NCI-H510A (cell line): ENCODE data around the gene MMP15.

ENCODE experiments used
- DNase-seq: peaks from one replicate; lab custom pipeline; 2025; lab: John Stamatoyannopoulos, UW

The MMP15 gene

GRCh38 chr16:58035356-58036170 lies 10.0 kb downstream of the MMP15 start:
- no peak for DNase-seq

DNA sequence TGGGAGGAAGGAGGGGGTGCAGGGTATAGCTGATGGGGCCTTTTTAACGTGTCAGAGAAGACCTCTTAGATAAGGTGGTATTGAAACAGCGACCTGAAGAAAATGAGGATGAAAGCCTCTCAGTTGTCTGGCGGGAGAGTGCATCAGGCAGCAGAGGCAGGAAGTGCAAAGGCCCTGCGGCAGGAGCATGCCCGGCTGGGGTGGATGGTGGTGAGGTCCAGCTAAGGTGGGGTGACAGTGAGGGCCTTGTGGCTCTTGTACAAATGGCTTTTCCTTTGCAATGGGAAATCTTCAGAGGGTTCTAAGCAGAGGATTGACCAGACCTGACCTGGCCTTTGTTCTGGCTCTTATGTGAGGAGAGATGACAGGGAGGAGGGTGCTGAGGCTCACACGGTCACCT lies 11.4 kb downstream of the MMP15 start:
- no peak for DNase-seq

DNA sequence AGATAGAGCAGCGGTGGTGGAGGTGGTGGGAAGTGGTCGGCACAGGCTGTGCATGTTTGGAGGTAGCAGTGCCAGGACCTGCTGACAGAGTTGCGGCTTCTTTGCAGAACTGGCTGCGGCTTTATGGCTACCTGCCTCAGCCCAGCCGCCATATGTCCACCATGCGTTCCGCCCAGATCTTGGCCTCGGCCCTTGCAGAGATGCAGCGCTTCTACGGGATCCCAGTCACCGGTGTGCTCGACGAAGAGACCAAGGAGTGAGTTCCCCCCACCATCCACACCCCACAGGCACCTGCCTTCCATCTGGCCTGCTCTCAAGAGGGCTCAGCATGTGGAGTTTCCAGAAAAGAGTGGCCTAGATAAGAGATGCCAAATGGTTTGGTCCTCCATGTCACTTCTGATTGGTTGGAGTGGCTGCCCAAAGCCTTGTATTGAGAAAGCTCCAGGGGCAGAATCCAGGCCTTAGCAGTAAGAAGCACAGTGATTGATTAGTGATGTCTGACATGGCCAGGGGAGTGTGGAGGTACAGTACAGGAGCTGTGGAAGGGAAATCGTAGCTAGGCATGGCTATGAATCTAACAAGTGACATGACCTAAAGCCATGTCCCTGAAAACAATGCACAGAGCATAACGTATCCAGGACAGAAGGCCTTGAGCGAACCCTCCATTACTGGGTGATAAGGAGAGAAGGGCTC lies 12.0 kb downstream of the MMP15 start:
- DNase-seq, result no peak

- no peak for DNase-seq
Observed at GRCh38 chr16:58038219-58038641, 12.7 kb downstream of the MMP15 start.

GRCh38 chr16:58039829-58040495 lies 14.4 kb downstream of the MMP15 start:
- no peak for DNase-seq

- DNase-seq, result no peak
Observed at GRCh38 chr16:58040496-58040846, 14.9 kb downstream of the MMP15 start.

DNA sequence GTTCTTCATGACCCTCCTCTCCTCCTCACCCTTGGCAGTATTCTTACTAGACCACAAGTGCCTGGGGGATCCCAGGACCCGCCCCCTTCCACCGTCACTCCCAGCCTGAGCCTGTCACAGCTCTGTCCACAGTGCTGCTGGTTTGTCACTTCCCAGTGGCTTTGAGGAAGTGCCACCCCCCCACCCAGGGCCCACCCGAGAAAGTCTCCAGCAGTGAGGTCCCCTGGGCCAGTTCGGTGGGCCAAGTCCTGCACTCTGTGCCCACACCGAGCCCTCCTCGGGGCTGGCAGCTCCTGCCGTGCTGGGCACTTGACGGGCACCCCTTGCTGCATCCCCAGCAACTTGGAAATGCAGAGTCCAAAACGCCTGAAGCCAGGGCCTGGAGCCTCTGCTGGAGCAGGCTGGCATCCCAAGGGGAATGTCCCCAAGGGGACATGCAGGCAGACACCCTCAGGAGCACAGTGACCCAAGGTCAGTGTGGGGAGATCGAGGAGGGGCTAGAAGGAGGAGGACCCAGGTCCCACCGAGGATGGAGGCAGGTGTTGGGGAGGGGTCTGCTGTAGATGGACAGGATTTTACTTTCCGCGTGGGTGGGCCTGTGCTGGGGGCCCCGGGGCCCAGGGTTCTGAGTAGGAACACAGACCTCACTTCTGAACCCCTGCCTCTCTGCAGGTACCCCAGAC lies 15.5 kb downstream of the MMP15 start:
- no peak for DNase-seq

DNA sequence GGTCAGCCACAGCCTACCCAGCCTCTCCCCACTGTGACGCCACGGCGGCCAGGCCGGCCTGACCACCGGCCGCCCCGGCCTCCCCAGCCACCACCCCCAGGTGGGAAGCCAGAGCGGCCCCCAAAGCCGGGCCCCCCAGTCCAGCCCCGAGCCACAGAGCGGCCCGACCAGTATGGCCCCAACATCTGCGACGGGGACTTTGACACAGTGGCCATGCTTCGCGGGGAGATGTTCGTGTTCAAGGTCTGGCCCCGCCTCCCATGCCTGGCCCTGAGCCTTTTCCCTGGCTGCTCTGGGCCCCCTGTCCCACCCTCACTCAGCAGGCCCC lies 16.0 kb downstream of the MMP15 start:
- DNase-seq, result no peak

DNA sequence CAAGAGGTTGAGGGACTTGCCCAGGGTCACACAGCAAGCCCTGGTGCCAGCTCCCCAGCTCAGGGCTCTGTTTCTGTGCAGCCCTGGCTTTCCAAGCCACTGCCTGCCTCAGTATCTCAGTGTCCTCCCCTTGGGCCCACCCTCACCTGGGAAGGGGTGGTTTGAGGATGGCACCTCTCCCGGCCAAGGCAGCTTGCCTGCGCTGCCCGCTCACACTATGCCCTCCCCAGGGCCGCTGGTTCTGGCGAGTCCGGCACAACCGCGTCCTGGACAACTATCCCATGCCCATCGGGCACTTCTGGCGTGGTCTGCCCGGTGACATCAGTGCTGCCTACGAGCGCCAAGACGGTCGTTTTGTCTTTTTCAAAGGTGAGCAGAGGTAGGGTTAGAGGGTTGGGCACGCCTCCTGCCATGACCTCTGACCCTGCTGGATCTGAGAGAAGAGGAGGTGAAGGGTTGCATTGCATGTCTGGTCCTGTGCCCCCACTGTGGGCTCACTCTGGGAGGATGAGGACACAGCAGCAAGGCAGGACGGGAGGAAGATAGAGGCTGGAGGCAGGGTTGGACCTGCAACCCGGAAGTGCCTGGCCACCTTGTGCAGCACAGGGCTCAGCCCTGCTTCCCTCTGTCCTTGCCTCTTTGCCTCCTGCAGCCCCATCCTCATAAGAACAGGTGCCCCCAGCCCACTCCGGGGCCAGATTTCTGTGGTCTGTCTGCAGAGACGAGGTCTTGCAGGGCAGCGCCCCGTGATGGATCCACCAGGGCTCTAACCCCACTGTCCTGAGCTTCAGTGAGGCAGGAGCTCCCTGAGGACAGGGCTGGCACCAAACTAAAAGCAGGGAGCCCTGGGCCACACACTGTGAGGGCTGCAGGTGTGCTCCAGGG lies 16.7 kb downstream of the MMP15 start:
- DNase-seq, result no peak

- no peak for DNase-seq
Observed at GRCh38 chr16:58042886-58043515, 17.4 kb downstream of the MMP15 start.

DNA sequence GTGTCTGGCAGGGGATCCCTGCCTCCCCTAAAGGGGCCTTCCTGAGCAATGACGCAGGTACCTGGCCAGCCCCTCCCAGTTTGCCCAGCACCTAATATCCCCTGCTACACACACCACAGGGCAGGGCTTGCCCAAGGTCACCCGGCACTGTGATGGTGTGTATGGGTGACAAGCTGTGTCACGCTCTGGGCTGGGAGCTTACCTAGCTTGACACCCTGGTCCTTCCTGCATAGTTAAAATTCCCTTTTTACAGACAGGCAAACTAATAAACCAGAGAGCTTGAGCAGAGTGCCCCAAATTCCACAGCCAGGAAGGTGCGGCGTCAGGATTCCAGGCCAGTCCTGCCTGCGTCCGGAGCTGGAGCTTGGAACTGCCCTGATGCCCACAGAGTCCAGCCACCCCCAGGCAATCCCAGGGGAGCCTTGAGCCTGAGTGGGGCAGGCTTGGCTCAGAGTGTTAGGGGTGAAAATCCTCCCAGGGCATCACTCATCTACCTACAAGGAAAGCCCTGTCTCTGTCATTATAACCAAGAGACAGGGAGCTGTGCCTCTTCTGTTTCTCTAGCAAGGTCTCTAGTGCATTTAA lies 18.1 kb downstream of the MMP15 start:
- no peak for DNase-seq

- no peak for DNase-seq
Observed at GRCh38 chr16:58044266-58045019, 18.9 kb downstream of the MMP15 start.

GRCh38 chr16:58045096-58045495 lies 19.5 kb downstream of the MMP15 start:
- DNase-seq, result no peak

DNA sequence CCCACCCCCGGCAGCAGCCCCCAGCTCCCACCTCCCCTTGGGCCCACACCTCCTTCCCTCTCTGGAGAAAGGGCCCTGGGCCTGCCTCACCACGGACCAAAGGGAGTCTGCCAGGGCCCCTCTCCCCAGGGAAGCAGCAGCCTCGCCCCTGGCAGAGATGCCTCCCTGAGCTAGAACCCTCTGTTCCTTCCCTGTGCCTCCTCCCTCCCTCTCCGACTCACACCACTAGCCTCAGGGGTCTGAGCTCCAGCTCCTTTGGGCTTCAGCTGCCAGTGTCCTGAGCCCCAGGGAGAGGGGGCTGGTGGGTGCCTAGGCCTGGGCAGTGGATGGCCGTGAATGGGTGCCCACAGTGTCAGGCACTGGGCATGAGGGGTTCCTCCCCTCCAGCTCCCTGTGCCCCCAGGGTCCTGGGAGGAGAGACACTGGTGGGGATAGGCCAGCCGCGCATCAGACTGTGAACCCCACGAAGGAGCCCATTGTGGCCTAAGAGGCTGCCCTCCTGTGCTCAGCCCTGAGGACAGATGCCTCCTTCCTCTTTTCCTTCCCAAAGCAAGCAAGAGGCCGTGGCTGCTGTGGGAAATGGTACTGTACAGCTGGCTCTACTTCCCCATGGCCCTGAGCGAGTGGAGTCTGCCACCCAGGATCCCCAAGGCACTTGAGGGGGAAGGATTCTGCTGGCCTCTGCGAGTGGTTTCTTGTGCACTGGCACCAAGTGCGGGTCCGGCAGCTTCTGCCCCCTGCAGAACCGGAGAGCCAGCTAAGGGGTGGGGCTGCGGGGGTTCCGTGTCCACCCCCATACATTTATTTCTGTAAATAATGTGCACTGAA lies 20.7 kb downstream of the MMP15 start:
- DNase-seq, result no peak

GRCh38 chr16:58046936-58047335 lies 21.4 kb downstream of the MMP15 start:
- no peak for DNase-seq

DNA sequence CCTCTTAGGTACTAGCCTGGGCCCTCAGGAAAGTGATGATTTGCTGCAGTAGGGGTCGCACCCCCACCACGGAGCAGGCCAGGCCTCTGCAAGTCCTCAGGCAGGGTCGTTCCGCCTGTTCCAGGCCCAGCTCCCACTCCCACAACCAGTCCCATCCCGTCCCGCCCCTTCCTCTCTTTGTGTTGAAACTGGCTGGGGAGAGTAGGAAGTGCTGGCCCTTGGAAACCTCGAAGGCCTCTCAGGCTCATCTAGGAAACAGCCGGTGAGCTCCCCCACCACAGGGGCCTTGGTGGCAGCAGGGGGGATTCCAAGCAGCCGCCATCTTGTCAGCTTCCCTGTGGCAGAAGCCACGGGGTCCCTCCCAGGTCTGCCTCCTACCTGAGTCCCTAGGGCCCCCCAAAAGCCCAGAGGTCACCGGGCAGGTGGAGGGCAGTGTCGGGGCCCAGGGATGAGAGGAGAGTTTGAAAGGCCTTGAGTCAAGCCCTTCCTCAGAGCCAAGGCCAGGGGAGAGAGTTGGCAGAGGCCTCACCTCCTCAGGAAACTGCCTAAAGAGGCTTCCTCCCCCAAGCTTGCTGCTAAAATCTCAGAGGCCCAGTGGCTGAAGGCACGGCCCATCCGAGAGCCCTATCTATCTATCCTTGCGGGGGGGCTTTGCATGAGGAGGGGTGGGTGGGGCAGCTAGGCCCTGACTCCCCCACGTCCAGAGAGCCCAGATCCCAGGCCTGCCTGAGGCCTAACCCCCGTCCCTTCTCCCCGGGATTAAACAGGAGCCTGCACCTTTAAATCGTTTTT lies 22.2 kb downstream of the MMP15 start:
- DNase-seq, result no peak

DNA sequence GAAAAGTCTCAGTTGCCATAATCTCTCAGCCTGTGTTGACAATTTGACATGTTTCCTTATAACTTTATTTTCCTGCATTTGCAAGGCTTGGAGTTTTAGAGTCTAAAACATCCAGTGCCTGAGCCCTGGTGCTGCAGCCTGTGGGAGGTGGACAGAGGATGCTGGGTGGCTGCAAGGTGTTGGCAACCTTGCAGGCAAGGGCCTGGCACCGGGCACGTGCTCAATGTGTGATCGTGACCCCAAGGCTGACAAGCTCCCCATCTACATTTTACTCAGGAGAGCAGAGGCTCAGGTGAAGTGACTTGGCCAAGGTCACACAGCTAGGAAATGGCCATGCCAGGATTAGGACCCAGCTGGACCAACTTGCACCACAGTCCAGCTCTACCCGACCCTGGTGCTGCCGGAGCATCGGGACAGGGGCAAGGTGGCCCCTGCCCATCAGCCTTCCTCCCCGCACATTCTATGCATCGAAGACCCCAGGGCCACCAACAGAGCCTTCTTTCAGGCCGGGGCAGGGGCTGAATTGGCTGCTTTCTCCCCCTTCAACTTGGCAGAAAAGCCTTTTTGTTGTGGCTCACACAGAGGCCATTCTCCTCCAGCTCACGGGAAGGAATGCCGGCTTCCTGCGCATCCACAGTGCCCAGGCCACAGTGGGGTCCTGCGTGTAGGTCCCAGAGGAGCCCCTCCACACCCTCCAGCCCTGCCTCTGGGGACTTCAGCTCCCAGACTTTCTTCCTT lies 23.1 kb downstream of the MMP15 start:
- DNase-seq, result no peak
